Subcutaneous adipose tissue (tissue), 4 donors: ENCODE results near the gene OSBPL3. TPM values are rescaled to one million over a fixed set of nuclear protein-coding genes. Genes with fewer than 3 reads are reported as not detected.

Source experiments
- total RNA-seq, 4 donors: library from RNA; depleted of rRNA; stranded (reverse); fragments of >200 nt; gene quantifications; one replicate each; pipeline ENCODE4 v1.1.0, GENCODE V29; 2016
- TF ChIP-seq, protein P1 (sequence below): fragments of 450-650 bp; IDR thresholded peaks from one replicate; pipeline ENCODE4 v1.5.1; 2016; ENCODE audit warnings: low read depth, mild to moderate bottlenecking, control low read depth, antibody characterized with exemption, moderate library complexity

The OSBPL3 gene
- total RNA-seq, 4 donors from 2014 or later, result 4.9 to 33.1 (median 9.4) TPM

DNA sequence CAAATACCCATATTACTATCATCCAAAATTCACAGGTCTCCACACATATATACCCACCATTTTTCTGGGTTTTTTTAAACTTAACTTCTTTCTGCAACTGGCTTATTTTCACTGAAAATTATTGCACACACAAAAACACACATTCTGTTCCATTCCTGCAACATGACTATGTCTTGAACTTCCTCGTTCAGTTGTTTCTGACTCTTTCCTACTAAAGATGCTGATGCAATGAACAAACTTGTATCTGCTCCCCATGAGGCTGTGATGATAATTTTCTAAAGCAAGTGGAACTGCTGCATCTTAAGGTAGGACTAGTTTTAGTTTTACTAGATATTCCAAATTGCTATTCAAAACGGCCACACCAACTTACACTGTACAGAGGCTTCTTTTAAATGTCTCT lies 77.7 kb downstream of the OSBPL3 start:
- TF ChIP-seq, protein P1, sequence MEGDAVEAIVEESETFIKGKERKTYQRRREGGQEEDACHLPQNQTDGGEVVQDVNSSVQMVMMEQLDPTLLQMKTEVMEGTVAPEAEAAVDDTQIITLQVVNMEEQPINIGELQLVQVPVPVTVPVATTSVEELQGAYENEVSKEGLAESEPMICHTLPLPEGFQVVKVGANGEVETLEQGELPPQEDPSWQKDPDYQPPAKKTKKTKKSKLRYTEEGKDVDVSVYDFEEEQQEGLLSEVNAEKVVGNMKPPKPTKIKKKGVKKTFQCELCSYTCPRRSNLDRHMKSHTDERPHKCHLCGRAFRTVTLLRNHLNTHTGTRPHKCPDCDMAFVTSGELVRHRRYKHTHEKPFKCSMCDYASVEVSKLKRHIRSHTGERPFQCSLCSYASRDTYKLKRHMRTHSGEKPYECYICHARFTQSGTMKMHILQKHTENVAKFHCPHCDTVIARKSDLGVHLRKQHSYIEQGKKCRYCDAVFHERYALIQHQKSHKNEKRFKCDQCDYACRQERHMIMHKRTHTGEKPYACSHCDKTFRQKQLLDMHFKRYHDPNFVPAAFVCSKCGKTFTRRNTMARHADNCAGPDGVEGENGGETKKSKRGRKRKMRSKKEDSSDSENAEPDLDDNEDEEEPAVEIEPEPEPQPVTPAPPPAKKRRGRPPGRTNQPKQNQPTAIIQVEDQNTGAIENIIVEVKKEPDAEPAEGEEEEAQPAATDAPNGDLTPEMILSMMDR, result no peak

DNA sequence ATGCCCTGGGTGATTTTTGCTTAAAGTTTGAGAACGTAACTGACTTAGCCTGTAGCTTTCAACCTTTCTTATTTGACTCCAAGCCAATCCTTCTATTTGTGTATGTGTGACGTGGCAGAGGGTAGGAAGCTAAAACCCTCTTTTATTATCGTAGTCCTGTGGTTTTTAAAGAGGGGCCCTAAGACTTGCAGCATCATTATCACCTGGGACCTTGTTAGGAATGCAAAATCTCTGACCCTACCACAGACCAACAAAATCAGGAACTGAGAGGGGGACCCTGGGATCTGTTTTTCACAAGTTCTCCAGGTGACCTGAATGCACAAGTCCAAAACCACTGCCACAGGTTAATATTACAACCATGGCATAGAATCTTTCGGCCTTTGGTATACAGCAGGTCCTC lies 80.1 kb downstream of the OSBPL3 start:
- TF ChIP-seq, protein P1, result no peak

DNA sequence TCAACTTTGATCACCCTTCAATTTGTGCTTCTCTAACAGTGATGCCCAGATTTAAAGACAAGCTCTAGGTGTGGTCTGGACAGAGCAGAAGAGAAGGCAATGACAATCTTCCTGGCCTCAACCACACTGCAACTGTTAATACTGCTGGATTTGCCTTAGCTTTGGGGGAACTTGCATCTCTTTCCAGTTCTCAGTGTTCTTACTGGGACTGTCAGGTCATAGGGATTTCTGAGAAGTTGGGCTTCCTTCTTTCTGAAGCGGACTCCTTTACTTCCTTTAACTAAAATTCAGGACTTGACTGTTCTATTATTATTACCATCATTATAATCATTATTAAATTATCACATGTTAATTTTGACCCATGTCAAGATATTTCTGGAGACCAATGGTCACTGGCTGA lies 80.8 kb downstream of the OSBPL3 start:
- TF ChIP-seq, protein P1, result no peak

DNA sequence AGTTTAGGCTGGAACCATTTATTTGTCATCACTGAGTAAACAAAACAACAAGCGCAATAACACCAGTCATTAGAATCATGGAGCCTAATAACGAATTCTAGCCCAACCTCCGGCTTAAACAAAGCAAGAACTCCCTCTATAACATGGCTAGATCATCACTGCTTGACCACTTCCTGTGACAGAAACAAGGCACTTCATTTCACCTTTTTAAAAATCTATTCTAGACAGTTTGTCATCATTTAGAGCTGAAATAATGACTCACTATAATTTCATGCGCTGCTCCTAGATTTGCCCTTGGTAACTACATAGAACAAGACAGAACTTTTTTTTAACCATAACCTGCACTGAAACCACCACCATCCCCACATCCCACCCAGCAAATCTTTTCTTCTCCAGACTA lies 81.3 kb downstream of the OSBPL3 start:
- TF ChIP-seq, protein P1, result no peak

DNA sequence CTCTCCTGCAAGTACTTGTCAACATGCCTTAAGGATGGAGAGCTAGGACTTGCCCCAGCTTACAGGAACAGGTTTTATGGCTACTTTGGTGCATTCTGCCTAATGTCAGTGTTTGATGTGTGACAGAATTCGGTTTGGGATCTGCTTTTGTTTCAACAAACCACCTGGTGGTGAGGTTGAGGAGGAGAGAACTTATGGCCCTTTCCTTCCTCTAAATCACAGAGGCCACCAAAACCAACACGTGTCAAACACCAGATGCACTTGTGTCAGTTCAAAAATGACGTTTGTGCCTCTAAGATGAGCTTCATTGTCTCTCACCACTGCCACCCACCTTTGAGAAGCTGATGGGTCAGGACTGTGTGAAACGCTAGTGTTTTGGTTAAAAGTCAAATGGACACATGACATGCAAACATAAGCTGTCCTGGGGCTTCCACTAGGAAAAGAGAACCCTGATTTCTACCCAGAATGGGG lies 83.9 kb downstream of the OSBPL3 start:
- TF ChIP-seq, protein P1, result no peak

DNA sequence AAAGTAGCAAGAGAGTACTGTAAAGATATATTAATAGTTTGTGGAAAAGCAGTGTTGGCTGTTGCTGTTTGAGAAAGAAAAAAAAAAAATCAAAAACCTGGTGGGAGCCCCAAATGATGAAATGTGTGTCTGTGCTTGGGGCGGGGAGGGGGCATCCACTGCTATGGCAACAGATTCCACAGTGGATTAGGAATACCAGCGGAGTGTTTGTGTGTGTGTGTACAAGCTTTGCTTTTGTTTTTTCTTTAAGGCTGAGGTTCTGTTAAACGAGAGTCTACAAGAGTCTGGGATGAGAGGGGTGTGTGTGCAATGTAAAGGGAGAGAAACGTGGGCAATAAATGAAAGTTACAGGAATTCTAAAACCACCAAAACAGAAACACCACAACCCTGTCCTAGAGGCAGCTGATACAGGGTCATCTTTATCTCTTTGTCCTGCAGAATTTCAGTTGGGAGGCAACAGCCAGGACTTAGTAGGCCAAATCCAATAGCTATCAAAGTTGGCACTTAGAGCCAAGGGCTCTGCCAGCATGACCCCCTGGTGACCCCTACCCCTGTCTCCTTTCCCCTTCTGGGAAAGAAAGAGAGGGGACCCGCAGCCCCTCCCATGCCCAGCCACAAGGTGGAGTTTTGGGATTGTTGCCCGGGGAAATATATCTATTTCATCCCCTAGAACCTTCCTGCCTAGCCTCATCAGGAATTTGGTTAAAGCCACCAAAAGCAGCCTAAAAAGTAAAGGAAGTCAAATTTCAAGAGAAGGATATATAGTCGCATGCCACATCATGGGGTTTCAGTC lies 85.4 kb downstream of the OSBPL3 start:
- TF ChIP-seq, protein P1, result no peak

DNA sequence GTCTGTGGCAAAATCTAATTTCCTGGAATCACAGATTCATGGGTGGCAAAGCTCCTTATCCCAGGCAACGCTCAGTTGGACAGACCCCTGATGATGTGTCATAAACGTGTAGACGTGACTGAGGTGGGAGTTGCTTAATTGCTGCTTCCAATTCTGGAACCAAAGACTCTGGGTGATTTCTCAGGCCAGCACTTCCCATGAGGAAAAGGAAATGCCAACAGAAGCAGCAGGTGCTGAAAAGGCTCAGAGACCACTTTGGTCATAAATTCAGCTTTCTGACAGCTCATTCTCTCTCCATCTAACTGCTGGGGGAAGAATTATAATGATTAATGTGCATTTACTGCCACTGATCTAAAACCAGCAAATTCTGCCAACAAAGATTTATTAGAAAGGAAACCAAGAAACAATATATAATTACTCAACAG lies 88.7 kb downstream of the OSBPL3 start:
- TF ChIP-seq, protein P1, result no peak
